Hepatocyte (in vitro differentiated cells): ENCODE results near the gene DDX39A. TPM values are rescaled to one million over a fixed set of nuclear protein-coding genes. Genes with fewer than 3 reads are reported as not detected.
"Not testable (repeated sequence)": the region's sequence is repeated elsewhere in the genome, so short reads cannot be mapped to it uniquely, and the experiment has no call there.

Experiments
- DNase-seq: peaks from one replicate; pipeline ENCODE4 v3.0.0-alpha.2; 2016; ENCODE audit warnings: low spot score
- H2AFZ ChIP-seq: fragments of 200-600 bp; sonication (generic); 2 replicates; pipeline ENCODE4 v1.6.0; 2016; ENCODE audit warnings: antibody characterized with exemption, mild to moderate bottlenecking
- H3K27ac ChIP-seq: fragments of 200-600 bp; sonication (generic); 2 replicates; pipeline ENCODE4 v1.5.1; 2016; ENCODE audit warnings: mild to moderate bottlenecking
- H3K27me3 ChIP-seq: fragments of 200-600 bp; sonication (generic); 2 replicates; pipeline ENCODE4 v1.6.1; 2016
- H3K36me3 ChIP-seq: fragments of 200-600 bp; sonication (generic); replicated peaks from 2 replicates; pipeline ENCODE4 v1.5.1; 2016; ENCODE audit warnings: low read depth; ENCODE audit not compliant: insufficient read depth
- H3K4me1 ChIP-seq: fragments of 200-600 bp; sonication (generic); 2 replicates; pipeline ENCODE4 v1.5.1; 2016; ENCODE audit warnings: mild to moderate bottlenecking, moderate library complexity; ENCODE audit not compliant: insufficient read depth
- H3K4me2 ChIP-seq: fragments of 200-600 bp; sonication (generic); 2 replicates; pipeline ENCODE4 v1.6.0; 2016
- H3K4me3 ChIP-seq: fragments of 200-600 bp; sonication (generic); 2 replicates; pipeline ENCODE4 v1.5.1; 2016; ENCODE audit warnings: mild to moderate bottlenecking
- H3K79me2 ChIP-seq: fragments of 200-600 bp; sonication (generic); 2 replicates; pipeline ENCODE4 v1.6.0; 2017; ENCODE audit warnings: mild to moderate bottlenecking
- H3K9me2 ChIP-seq: fragments of 200-600 bp; sonication (generic); replicated peaks from 2 replicates; pipeline ENCODE4 v1.6.0; 2017; ENCODE audit warnings: mild to moderate bottlenecking; ENCODE audit not compliant: insufficient read depth
- H3K9me3 ChIP-seq: fragments of 200-600 bp; sonication (generic); 2 replicates; pipeline ENCODE4 v1.5.1; 2016; ENCODE audit warnings: low read depth, mild to moderate bottlenecking
- H4K20me1 ChIP-seq: fragments of 200-600 bp; sonication (generic); 2 replicates; pipeline ENCODE4 v1.6.0; 2016; ENCODE audit warnings: mild to moderate bottlenecking; ENCODE audit not compliant: insufficient read depth, poor library complexity, severe bottlenecking
- EZH2 ChIP-seq: fragments of 200-600 bp; sonication (generic); IDR thresholded peaks from 2 replicates; pipeline ENCODE4 v1.6.1; 2016; ENCODE audit warnings: antibody characterized with exemption, mild to moderate bottlenecking, borderline replicate concordance
- EZH2phosphoT487 ChIP-seq: fragments of 200-600 bp; sonication (generic); IDR thresholded peaks from one replicate; pipeline ENCODE4 v1.6.1; 2018; ENCODE audit warnings: antibody characterized with exemption, mild to moderate bottlenecking, low read depth, moderate library complexity; ENCODE audit not compliant: unreplicated experiment, severe bottlenecking
- WGBS: methylation state at CpG from one replicate; pipeline ENCODE4 v1.1.6; 2016; ENCODE audit warnings: low lambda C conversion rate; ENCODE audit errors: missing lambda C conversion rate; 5-methylcytosine and 5-hydroxymethylcytosine counted together
- polyA plus RNA-seq: library from polyadenylated mRNA; unstranded; fragments of >200 nt; fragmentation: Nextera tagmentation; extraction: Ambion mirVana; gene quantifications from 2 replicates; pipeline ENCODE4 v1.2.1, GENCODE V29; 2016
- total RNA-seq: library from RNA; depleted of rRNA; stranded (reverse); fragments of >200 nt; gene quantifications from 2 replicates; pipeline ENCODE4 v1.2.3, GENCODE V29; 2014
- TF ChIP-seq, protein P1 (sequence below): fragments of 200-600 bp; sonication (generic); IDR thresholded peaks from 2 replicates; pipeline ENCODE4 v1.5.1; 2016; ENCODE audit warnings: antibody characterized with exemption, mild to moderate bottlenecking; ENCODE audit not compliant: poor library complexity

DDX39A gene
- total and polyA plus RNA-seq, 2 experiments from 2014 or later: 79.2 to 106 TPM

DNA sequence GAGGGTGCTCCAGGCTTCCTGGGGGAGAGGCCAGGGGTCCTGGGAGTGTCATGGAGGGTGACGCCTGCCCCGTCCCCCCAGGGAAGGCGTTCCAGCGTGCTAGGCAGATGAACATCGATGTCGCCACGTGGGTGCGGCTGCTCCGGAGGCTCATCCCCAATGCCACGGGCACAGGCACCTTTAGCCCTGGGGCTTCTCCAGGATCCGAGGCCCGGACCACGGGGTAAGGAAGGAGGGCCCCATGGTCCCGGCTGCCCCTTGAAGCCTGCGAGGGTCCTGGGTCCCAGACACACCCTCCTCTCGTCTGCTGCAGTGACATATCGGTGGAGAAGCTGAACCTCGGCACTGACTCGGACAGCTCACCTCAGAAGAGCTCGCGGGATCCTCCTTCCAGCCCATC is 44.6 kb upstream of the DDX39A start:
- no peaks in the 10 kb centered on the region for H3K36me3 ChIP-seq
- no peak overlapping the region for H2AFZ ChIP-seq
- no peaks in the 10 kb centered on the region for H3K27me3 ChIP-seq
- H3K79me2 ChIP-seq: no peaks in the 10 kb centered on the region
- TF ChIP-seq EZH2: no peak
- no peak for TF ChIP-seq EZH2phosphoT487
- TF ChIP-seq, protein P1, sequence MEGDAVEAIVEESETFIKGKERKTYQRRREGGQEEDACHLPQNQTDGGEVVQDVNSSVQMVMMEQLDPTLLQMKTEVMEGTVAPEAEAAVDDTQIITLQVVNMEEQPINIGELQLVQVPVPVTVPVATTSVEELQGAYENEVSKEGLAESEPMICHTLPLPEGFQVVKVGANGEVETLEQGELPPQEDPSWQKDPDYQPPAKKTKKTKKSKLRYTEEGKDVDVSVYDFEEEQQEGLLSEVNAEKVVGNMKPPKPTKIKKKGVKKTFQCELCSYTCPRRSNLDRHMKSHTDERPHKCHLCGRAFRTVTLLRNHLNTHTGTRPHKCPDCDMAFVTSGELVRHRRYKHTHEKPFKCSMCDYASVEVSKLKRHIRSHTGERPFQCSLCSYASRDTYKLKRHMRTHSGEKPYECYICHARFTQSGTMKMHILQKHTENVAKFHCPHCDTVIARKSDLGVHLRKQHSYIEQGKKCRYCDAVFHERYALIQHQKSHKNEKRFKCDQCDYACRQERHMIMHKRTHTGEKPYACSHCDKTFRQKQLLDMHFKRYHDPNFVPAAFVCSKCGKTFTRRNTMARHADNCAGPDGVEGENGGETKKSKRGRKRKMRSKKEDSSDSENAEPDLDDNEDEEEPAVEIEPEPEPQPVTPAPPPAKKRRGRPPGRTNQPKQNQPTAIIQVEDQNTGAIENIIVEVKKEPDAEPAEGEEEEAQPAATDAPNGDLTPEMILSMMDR: no peak
- no peak for DNase-seq
- H3K4me3 ChIP-seq: no peak overlapping the region
- no peaks in the 10 kb centered on the region for H3K9me3 ChIP-seq
- H3K4me1 ChIP-seq: no peaks in the 10 kb centered on the region
- H3K27ac ChIP-seq: no peak overlapping the region
- WGBS: 97% methylated on average over 21 of the region's 21 CpGs
- no peaks in the 10 kb centered on the region for H3K9me2 ChIP-seq
- H3K4me2 ChIP-seq: no peak overlapping the region
- H4K20me1 ChIP-seq: no peaks in the 10 kb centered on the region

DNA sequence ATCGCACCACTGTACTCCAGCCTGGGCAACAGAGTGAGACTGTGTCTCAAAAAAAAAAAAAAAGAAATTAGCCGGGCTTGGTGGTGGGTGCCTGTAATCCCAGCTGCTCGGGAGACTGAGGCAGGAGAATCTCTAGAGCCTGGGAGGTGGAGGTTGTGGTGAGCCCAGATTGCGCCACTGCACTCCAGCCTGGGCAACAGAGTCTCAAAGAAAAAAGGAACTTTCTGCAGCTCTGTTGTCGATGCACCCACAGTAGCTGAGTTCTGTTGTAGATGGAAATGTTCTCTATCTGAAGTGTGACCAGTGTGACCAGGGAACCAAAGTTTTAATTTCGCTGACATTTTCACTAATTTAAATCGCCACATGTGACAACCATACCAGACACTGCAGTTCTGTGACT is 43.3 kb upstream of the DDX39A start:
- not testable (repeated sequence) for H3K9me3 ChIP-seq, H3K79me2 ChIP-seq, H3K4me2 ChIP-seq, DNase-seq, H2AFZ ChIP-seq, H3K27ac ChIP-seq, H4K20me1 ChIP-seq, H3K9me2 ChIP-seq, H3K4me3 ChIP-seq, H3K36me3 ChIP-seq, H3K27me3 ChIP-seq, H3K4me1 ChIP-seq
- 96% methylated on average over 7 of the region's 7 CpGs for WGBS

DNA sequence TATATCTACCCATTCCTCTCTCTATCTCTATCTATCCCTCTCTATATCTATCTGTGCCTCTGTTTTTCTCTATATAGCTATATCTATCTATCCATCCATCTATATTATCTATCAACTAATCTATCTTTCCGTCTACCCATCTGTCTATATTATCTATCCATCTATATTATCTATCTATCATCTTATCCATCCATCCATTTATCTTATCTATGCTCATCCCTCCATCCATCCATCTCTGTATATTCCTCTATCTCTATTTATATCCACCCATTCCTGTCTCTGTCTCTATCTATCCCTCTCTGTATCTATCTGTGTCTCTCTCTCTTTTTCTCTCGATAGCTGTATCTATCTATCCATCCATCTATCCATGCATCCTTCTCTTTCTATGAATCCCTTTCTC is 41.8 kb upstream of the DDX39A start:
- H3K36me3 ChIP-seq: no peaks in the 10 kb centered on the region

GRCh38 chr19:14459703-14460102 is 40.6 kb upstream of the DDX39A start:
- no peaks in the 10 kb centered on the region for H3K4me1 ChIP-seq
- H3K36me3 ChIP-seq: peaks cover under 1% of the 10 kb centered on the region
- TF ChIP-seq EZH2phosphoT487 (no peak), EZH2 (no peak)
- TF ChIP-seq, protein P1: no peak
- no peaks in the 10 kb centered on the region for H3K9me2 ChIP-seq
- 80% methylated on average over 5 of the region's 5 CpGs for WGBS
- H2AFZ ChIP-seq: no peak overlapping the region
- H3K79me2 ChIP-seq: no peaks in the 10 kb centered on the region
- no peak overlapping the region for H3K4me2 ChIP-seq
- H3K27me3 ChIP-seq: no peaks in the 10 kb centered on the region
- no peak overlapping the region for H3K4me3 ChIP-seq
- no peak overlapping the region for H3K27ac ChIP-seq
- H4K20me1 ChIP-seq: no peaks in the 10 kb centered on the region
- no peaks in the 10 kb centered on the region for H3K9me3 ChIP-seq
- DNase-seq: no peak

More for the DNA sequence above, 41.8 kb upstream of the DDX39A start:
- Histone ChIP-seq H2AFZ (no peak overlapping the region), H3K4me2 (no peak overlapping the region), H3K27ac (no peak overlapping the region), H3K4me1 (no peaks in the 10 kb centered on the region), H3K4me3 (no peak overlapping the region), H3K9me2 (no peaks in the 10 kb centered on the region), H3K9me3 (no peaks in the 10 kb centered on the region), H3K79me2 (no peaks in the 10 kb centered on the region), H3K27me3 (no peaks in the 10 kb centered on the region), H4K20me1 (no peaks in the 10 kb centered on the region)
- WGBS: 89% methylated on average over 2 of the region's 2 CpGs
- no peak for TF ChIP-seq EZH2phosphoT487
- TF ChIP-seq, protein P1: no peak
- no peak for TF ChIP-seq EZH2
- DNase-seq: no peak

DNA sequence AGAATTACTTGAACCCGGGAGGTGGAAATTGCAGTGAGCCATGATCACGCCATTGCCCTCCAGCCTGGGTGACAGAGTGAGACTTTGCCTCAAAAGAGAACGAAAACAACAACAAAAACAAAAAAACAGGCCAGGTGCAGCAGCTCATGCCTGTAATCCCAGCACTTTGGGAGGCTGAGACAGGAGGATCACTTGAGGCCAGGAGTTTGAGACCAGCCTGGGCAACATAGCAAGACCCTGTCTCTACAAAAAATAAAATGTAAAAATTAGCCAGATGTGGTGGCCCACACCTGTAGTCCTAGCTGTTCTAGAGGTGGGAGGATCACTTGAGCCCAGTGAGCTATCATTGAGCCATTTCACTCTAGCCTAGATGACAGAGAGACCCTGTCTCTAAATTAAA is 33.2 kb upstream of the DDX39A start:
- H3K4me1 ChIP-seq, H3K79me2 ChIP-seq, H3K27me3 ChIP-seq, H3K9me2 ChIP-seq, H3K9me3 ChIP-seq, H3K27ac ChIP-seq, H2AFZ ChIP-seq, H3K4me2 ChIP-seq, H3K36me3 ChIP-seq, H4K20me1 ChIP-seq, H3K4me3 ChIP-seq, DNase-seq: not testable (repeated sequence)
- 100% methylated on average over 3 of the region's 3 CpGs for WGBS
